ENCODE data around the gene G2E3. TPM values are rescaled to one million over a fixed set of nuclear protein-coding genes. Genes with fewer than 3 reads are reported as not detected.
A peak's percentile ranks its signal among the peaks of the same experiment; 100 is the strongest.
"Not testable (repeated sequence)": the region's sequence is repeated elsewhere in the genome, so short reads cannot be mapped to it uniquely, and the experiment has no call there.

The G2E3 gene
- total RNA-seq, 1 experiment from 2014 or later = 33.3 TPM

- not testable (repeated sequence) for H3K27ac ChIP-seq; H3K36me3 ChIP-seq; H3K27me3 ChIP-seq (replicated peaks); H3K9me3 ChIP-seq (replicated peaks); DNase-seq (ENCODE audit: low read depth in 1 of 2, low spot score in 2 of 2); H3K4me3 ChIP-seq
- peaks cover 19% of the 10 kb centered on the region for H3K4me1 ChIP-seq (replicated peaks)
Observed at GRCh38 chr14:30546735-30547134, 12.2 kb upstream of the G2E3 start.

GRCh38 chr14:30547388-30548048, 11.4 kb upstream of the G2E3 start:
- no peaks in the 10 kb centered on the region for H3K27me3 ChIP-seq (replicated peaks)
- no peak overlapping the region for H3K4me3 ChIP-seq
- no peak for DNase-seq (ENCODE audit: low read depth in 1 of 2, low spot score in 2 of 2)

GRCh38 chr14:30550335-30550734, 8.6 kb upstream of the G2E3 start:
- no peaks in the 10 kb centered on the region for H3K36me3 ChIP-seq
- peak in 1 of 2 experiments; percentile 21 for DNase-seq (ENCODE audit: low read depth in 1 of 2, low spot score in 2 of 2)

More at GRCh38 chr14:30547388-30548048, 11.4 kb upstream of the G2E3 start:
- Histone ChIP-seq H3K36me3 (no peaks in the 10 kb centered on the region), H3K27ac (no peak overlapping the region), H3K4me1 (replicated peaks) (peaks cover 26% of the 10 kb centered on the region), H3K9me3 (replicated peaks) (no peaks in the 10 kb centered on the region)

DNA sequence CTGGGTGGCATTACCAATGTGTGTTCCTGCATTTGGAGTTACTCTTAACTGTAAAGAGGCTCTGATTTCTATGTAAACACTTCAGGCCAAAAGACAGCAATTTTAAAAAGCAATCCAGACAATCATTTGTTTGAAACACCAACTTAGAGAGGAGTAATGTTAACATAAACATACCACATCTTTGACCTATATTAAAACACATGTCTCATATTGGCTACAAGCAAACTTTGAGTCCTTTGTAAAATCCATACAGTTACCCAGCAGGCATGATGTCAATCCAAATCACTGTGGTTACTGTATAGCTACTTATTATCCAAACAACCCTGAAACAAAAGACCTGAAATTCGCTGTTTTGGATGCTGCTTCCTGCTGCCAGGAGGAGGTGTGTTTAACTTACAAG, 7.5 kb upstream of the G2E3 start:
- H3K9me3 ChIP-seq (replicated peaks) = no peaks in the 10 kb centered on the region
- no peaks in the 10 kb centered on the region for H3K27me3 ChIP-seq (replicated peaks)
- H3K4me1 ChIP-seq (replicated peaks) = peaks cover 42% of the 10 kb centered on the region
- DNase-seq (ENCODE audit: low read depth in 1 of 2, low spot score in 2 of 2) = peak in 1 of 2 experiments; percentile 57
- H3K36me3 ChIP-seq = no peaks in the 10 kb centered on the region
- H3K4me3 ChIP-seq = no peak overlapping the region
- peak overlapping the region; percentile 15; the same call in 1 of the 2 replicates for H3K27ac ChIP-seq

More at GRCh38 chr14:30550335-30550734, 8.6 kb upstream of the G2E3 start:
- no peaks in the 10 kb centered on the region for H3K9me3 ChIP-seq (replicated peaks)
- H3K27me3 ChIP-seq (replicated peaks) = no peaks in the 10 kb centered on the region
- no peak overlapping the region for H3K4me3 ChIP-seq
- H3K4me1 ChIP-seq (replicated peaks) = peaks cover 42% of the 10 kb centered on the region
- peak overlapping the region; percentile 15; the same call in 1 of the 2 replicates for H3K27ac ChIP-seq

- Histone ChIP-seq H3K27ac (no peak overlapping the region), H3K36me3 (no peaks in the 10 kb centered on the region), H3K4me3 (no peak overlapping the region)
Observed at GRCh38 chr14:30553311-30553989, 5.5 kb upstream of the G2E3 start.

GRCh38 chr14:30558362-30558674, 640 bp upstream of the G2E3 start:
- H3K4me3 ChIP-seq = peak overlapping the region; percentile 86
- peaks cover 24% of the 10 kb centered on the region for H3K4me1 ChIP-seq (replicated peaks)
- peak overlapping the region; percentile 97 for H3K27ac ChIP-seq
- no peaks in the 10 kb centered on the region for H3K27me3 ChIP-seq (replicated peaks)
- no peak for DNase-seq (ENCODE audit: low read depth in 1 of 2, low spot score in 2 of 2)
- peaks cover 9% of the 10 kb centered on the region for H3K36me3 ChIP-seq
- H3K9me3 ChIP-seq (replicated peaks) = no peaks in the 10 kb centered on the region

More at GRCh38 chr14:30553311-30553989, 5.5 kb upstream of the G2E3 start:
- H3K27me3 ChIP-seq (replicated peaks) = no peaks in the 10 kb centered on the region
- DNase-seq (ENCODE audit: low read depth in 1 of 2, low spot score in 2 of 2) = peak in 1 of 2 experiments; percentile 38
- H3K9me3 ChIP-seq (replicated peaks) = no peaks in the 10 kb centered on the region
- peaks cover 47% of the 10 kb centered on the region for H3K4me1 ChIP-seq (replicated peaks)

GRCh38 chr14:30559638-30560091, 707 bp downstream of the G2E3 start:
- H3K4me1 ChIP-seq (replicated peaks) = peaks cover 15% of the 10 kb centered on the region
- DNase-seq (ENCODE audit: low read depth in 1 of 2, low spot score in 2 of 2) = peak; percentile 51 to 65

DNA sequence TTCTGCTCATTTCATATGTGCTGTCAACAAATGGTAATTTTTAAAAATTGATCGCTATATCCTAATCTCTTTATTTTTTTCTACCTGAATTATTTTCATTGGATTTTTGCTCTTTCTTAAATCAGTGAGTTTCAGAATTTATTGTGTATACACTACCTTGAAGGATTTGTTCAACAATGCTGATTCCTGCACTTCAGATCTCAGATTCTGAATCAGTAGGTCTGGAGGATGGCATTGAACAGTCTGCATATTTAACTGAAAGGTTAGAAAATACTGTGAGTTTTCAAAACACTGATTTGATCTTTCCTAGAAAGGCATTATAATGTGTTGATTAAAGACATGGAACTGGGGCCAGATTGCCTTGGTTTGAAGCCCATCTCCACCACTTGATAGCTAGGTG, 1.6 kb downstream of the G2E3 start:
- Histone ChIP-seq H3K4me1 (replicated peaks) (peaks cover 15% of the 10 kb centered on the region), H3K4me3 (peak overlapping the region; percentile 86), H3K36me3 (peaks cover 9% of the 10 kb centered on the region), H3K9me3 (replicated peaks) (no peaks in the 10 kb centered on the region), H3K27me3 (replicated peaks) (no peaks in the 10 kb centered on the region), H3K27ac (no peak overlapping the region)
- DNase-seq (ENCODE audit: low read depth in 1 of 2, low spot score in 2 of 2) = no peak

More at GRCh38 chr14:30559638-30560091, 707 bp downstream of the G2E3 start:
- Histone ChIP-seq H3K27ac (peak overlapping the region; percentile 97), H3K36me3 (peaks cover 9% of the 10 kb centered on the region), H3K9me3 (replicated peaks) (no peaks in the 10 kb centered on the region), H3K4me3 (peak overlapping the region; percentile 86), H3K27me3 (replicated peaks) (no peaks in the 10 kb centered on the region)

DNA sequence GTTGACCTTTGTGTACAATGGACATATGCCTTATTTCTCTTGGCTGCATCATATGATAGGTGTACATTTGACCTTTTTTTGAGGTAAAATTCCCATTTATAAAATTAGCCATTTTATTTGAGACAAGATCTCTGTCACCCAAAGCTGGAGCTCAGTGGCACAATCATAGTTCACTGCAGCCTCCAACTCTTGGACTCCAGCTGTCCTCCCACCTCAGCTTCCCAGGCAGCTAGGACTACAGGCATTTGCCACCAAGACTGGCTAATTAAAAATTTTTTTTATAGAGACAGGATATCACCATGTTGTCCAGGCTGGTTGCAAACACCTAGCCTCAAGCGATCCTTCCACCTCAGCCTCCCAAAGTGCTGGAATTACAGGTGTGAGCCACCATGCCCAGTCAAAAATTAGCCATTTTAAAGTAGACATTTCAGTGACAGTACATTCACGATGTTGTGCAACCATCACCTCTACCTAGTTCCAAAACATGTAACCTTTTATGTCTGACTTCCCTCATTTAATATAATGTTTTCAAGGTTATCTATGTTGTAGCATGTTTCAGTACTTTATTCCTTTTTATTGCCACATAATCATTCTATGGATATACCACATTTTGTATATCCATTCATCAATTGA, 5.4 kb downstream of the G2E3 start:
- DNase-seq (ENCODE audit: low read depth in 1 of 2, low spot score in 2 of 2) = no peak
- Histone ChIP-seq H3K4me3 (no peak overlapping the region), H3K9me3 (replicated peaks) (no peaks in the 10 kb centered on the region), H3K27me3 (replicated peaks) (no peaks in the 10 kb centered on the region), H3K27ac (no peak overlapping the region), H3K4me1 (replicated peaks) (peaks cover 6% of the 10 kb centered on the region; the same call in 1 of the 2 replicates), H3K36me3 (peaks cover 5% of the 10 kb centered on the region)

DNA sequence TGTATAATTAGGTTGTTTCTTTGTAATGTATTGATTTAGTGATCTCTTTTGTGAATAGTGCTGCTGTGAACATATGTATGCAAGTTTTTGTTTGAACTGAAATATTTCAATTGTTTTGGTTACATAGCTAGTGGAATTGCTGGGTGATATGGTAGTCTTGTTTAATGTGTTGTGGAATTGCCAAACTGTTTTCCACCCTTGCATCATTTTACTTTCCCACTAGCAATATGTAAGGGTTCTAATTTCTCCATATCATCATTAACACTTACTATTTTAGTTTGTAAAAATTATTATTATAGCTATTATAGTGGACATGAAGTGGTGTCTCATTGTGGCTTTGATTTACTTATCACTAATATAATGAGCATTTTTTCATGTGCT, 5.9 kb downstream of the G2E3 start:
- DNase-seq (ENCODE audit: low read depth in 1 of 2, low spot score in 2 of 2) = no peak
- no peaks in the 10 kb centered on the region for H3K27me3 ChIP-seq (replicated peaks)

DNA sequence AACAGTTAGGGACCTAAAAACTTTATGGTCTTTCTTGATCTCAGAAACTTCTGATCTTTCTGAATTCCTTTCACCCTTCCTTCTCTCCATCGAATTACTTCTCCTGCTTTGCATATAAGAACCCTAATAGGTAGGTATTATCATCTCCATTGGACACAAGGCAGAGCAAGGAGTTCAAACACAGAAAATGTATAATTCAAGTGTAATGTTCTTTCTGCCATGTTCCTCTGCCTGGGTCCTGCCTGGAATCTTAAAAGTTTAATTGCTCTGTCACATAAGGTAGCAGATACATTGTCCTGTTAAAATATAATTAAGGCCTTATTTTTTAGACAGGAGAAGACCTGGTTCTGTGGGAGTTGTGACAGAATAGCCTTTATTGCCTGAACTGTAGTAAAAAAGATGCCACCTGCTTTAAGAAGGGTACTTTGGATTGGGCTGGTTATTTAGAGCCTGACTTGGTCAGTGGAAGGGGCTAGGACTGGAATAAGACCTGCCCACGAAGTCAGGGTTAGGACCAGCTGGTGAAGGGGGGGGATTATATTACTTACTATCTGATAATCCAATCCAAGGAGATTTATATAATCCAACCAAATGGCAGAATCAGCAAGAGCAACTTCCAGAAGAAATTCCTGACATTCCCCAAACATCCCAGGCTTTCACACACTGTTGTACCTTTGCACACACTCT, 10.4 kb downstream of the G2E3 start:
- 0 out of 2 replicates have a peak, but pooled peaks cover 3% of the 10 kb centered on the region for H3K36me3 ChIP-seq
- H3K9me3 ChIP-seq (replicated peaks) = no peaks in the 10 kb centered on the region
- no peak overlapping the region for H3K27ac ChIP-seq
- H3K4me1 ChIP-seq (replicated peaks) = peaks cover 4% of the 10 kb centered on the region; the same call in 1 of the 2 replicates
- no peak overlapping the region for H3K4me3 ChIP-seq
- no peaks in the 10 kb centered on the region for H3K27me3 ChIP-seq (replicated peaks)
- DNase-seq (ENCODE audit: low read depth in 1 of 2, low spot score in 2 of 2) = peak in 1 of 2 experiments; percentile 11

More for the DNA sequence above, 5.9 kb downstream of the G2E3 start:
- Histone ChIP-seq H3K36me3 (peaks cover 4% of the 10 kb centered on the region; the same call in 1 of the 2 replicates), H3K4me1 (replicated peaks) (peaks cover 6% of the 10 kb centered on the region; the same call in 1 of the 2 replicates), H3K4me3 (no peak overlapping the region), H3K27ac (no peak overlapping the region), H3K9me3 (replicated peaks) (no peaks in the 10 kb centered on the region)

DNA sequence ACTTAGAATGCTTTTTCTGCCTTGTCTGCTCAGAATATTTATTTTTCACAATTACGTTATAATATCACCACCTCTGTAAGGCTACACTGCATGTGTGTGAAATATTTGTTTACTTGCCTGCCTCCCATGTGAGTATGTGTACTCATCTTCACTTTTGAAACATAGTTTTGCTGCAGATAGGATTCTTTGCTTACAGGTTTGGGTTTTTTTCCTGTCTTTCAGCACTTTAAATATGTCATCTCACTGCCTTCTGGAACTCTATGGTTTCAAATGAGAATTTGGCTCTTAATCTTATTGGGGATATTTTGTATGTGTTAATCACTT, 10.9 kb downstream of the G2E3 start:
- H3K27me3 ChIP-seq (replicated peaks) = no peaks in the 10 kb centered on the region
- peaks cover 4% of the 10 kb centered on the region; the same call in 1 of the 2 replicates for H3K4me1 ChIP-seq (replicated peaks)
- H3K4me3 ChIP-seq = no peak overlapping the region
- 0 out of 2 replicates have a peak, but pooled peaks cover 3% of the 10 kb centered on the region for H3K36me3 ChIP-seq
- DNase-seq (ENCODE audit: low read depth in 1 of 2, low spot score in 2 of 2) = no peak
- H3K27ac ChIP-seq = no peak overlapping the region
- no peaks in the 10 kb centered on the region for H3K9me3 ChIP-seq (replicated peaks)

DNA sequence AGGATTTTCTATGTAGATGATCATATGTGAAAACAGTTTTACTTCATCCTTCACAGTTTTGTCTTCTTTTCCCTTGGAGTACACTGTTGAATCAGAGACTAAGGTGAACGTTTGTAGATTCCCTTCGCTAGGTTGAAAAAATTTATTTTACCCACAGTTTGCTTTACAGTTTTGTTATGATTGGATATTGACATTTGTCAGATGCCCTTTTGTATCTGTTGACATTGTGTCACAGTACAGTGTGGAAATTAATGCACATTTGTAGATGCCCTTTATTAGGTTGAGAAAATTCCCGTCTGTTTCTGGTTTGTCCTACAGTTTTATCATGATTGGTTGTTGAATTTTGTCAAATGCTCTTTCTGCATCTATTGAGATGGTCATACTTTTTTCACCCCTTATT, 13.3 kb downstream of the G2E3 start:
- H3K4me3 ChIP-seq = no peak overlapping the region
- no peaks in the 10 kb centered on the region for H3K27me3 ChIP-seq (replicated peaks)
- peaks cover 16% of the 10 kb centered on the region for H3K4me1 ChIP-seq (replicated peaks)
- no peak overlapping the region for H3K27ac ChIP-seq
- no peak for DNase-seq (ENCODE audit: low read depth in 1 of 2, low spot score in 2 of 2)
- H3K36me3 ChIP-seq = peaks cover 6% of the 10 kb centered on the region; the same call in 1 of the 2 replicates
- no peaks in the 10 kb centered on the region; the same call in 1 of the 2 replicates for H3K9me3 ChIP-seq (replicated peaks)
